GM23338 (cell line): ENCODE data around the gene FOXO3. TPM values are rescaled to one million over a fixed set of nuclear protein-coding genes. Genes with fewer than 3 reads are reported as not detected.

Experiments
- ATAC-seq: fragments of 200-7000 bp; cut with Tn5 transposase; 3 replicates; pipeline ENCODE4 v1.9.1; 2020
- DNase-seq: peaks from one replicate; pipeline ENCODE4 v3.0.0-alpha.2; 2015; ENCODE audit warnings: low spot score
- H2AFZ ChIP-seq: fragments of 200-600 bp; sonication (generic); 2 replicates; pipeline ENCODE4 v1.8.0; 2016; ENCODE audit warnings: antibody characterized with exemption, mild to moderate bottlenecking, moderate library complexity
- H3F3A ChIP-seq: fragments of 200-600 bp; sonication (generic); replicated peaks from 2 replicates; pipeline ENCODE4 v1.8.0; 2017; ENCODE audit warnings: antibody characterized with exemption, mixed run types, low read depth
- H3K27ac ChIP-seq: fragments of 200-600 bp; sonication (generic); 2 replicates; pipeline ENCODE4 v1.6.1; 2016; ENCODE audit warnings: low read depth
- H3K27me3 ChIP-seq: fragments of 200-600 bp; sonication (generic); 2 replicates; pipeline ENCODE4 v1.8.0; 2016; ENCODE audit warnings: mild to moderate bottlenecking, mixed run types, moderate library complexity; ENCODE audit not compliant: insufficient read depth
- H3K36me3 ChIP-seq: fragments of 200-600 bp; sonication (generic); 2 replicates; pipeline ENCODE4 v1.8.0; 2016; ENCODE audit warnings: mild to moderate bottlenecking; ENCODE audit not compliant: insufficient read depth
- H3K4me1 ChIP-seq: fragments of 200-600 bp; sonication (generic); 2 replicates; pipeline ENCODE4 v1.8.0; 2016; ENCODE audit warnings: mild to moderate bottlenecking, moderate library complexity; ENCODE audit not compliant: insufficient read depth
- H3K4me2 ChIP-seq: fragments of 200-600 bp; sonication (generic); 2 replicates; pipeline ENCODE4 v1.7.1; 2017; ENCODE audit warnings: mixed run types
- H3K4me3 ChIP-seq: fragments of 200-600 bp; sonication (generic); 2 replicates; pipeline ENCODE4 v1.6.1; 2016; ENCODE audit warnings: mixed run types
- H3K79me2 ChIP-seq: fragments of 200-600 bp; sonication (generic); replicated peaks from 2 replicates; pipeline ENCODE4 v1.8.0; 2017; ENCODE audit warnings: mild to moderate bottlenecking; ENCODE audit not compliant: insufficient read depth
- H3K9me2 ChIP-seq: fragments of 200-600 bp; sonication (generic); 2 replicates; pipeline ENCODE4 v1.8.0; 2017; ENCODE audit not compliant: insufficient read depth
- H4K20me1 ChIP-seq: fragments of 200-600 bp; sonication (generic); replicated peaks from 2 replicates; pipeline ENCODE4 v1.8.0; 2017; ENCODE audit warnings: mild to moderate bottlenecking; ENCODE audit not compliant: insufficient read depth
- H3K27ac Mint-ChIP-seq: 2 replicates; pipeline ENCODE4 v1.8.0; 2020; ENCODE audit warnings: inconsistent platforms, mild to moderate bottlenecking, moderate library complexity, mixed read lengths
- H3K27me3 Mint-ChIP-seq: 3 replicates; pipeline ENCODE4 v1.8.0; 2022; ENCODE audit warnings: low read depth, mild to moderate bottlenecking, moderate library complexity, mixed read lengths, inconsistent platforms; ENCODE audit not compliant: insufficient read depth, poor library complexity
- H3K36me3 Mint-ChIP-seq: 3 replicates; pipeline ENCODE4 v1.8.0; 2021; ENCODE audit warnings: low read depth, mild to moderate bottlenecking, inconsistent platforms, moderate library complexity, mixed read lengths
- H3K4me1 Mint-ChIP-seq: 3 replicates; pipeline ENCODE4 v1.8.0; 2020; ENCODE audit warnings: mild to moderate bottlenecking, inconsistent platforms, mixed read lengths
- H3K4me3 Mint-ChIP-seq: 3 replicates; pipeline ENCODE4 v1.8.0; 2021; ENCODE audit warnings: moderate library complexity, mild to moderate bottlenecking, inconsistent platforms, mixed read lengths
- H3K9me3 Mint-ChIP-seq: 3 replicates; pipeline ENCODE4 v1.8.0; 2020; ENCODE audit warnings: moderate library complexity, mild to moderate bottlenecking, inconsistent platforms, mixed read lengths
- CREB1 ChIP-seq: fragments of 250-450 bp; sonication (Bioruptor Pico); IDR thresholded peaks from 2 replicates; pipeline ENCODE4 v1.5.0; 2020; ENCODE audit warnings: low read depth, mild to moderate bottlenecking, moderate library complexity
- EZH2 ChIP-seq: fragments of 200-600 bp; sonication (generic); IDR thresholded peaks from one replicate; pipeline ENCODE4 v1.8.0; 2017; ENCODE audit warnings: antibody characterized with exemption, mild to moderate bottlenecking, low read depth; ENCODE audit not compliant: unreplicated experiment
- EZH2phosphoT487 ChIP-seq: fragments of 200-600 bp; sonication (generic); IDR thresholded peaks from one replicate; pipeline ENCODE4 v1.8.1; 2018; ENCODE audit warnings: antibody characterized with exemption; ENCODE audit not compliant: unreplicated experiment
- JUNB ChIP-seq: IDR thresholded peaks from one replicate; pipeline ENCODE4 v1.6.1; 2016; ENCODE audit warnings: antibody characterized with exemption; ENCODE audit not compliant: unreplicated experiment
- NANOG ChIP-seq: IDR thresholded peaks from 2 replicates; pipeline ENCODE4 v1.6.1; 2016; ENCODE audit warnings: antibody characterized with exemption, borderline replicate concordance
- POLR2AphosphoS5 ChIP-seq: IDR thresholded peaks from 2 replicates; pipeline ENCODE4 v1.6.1; 2016; ENCODE audit warnings: antibody characterized with exemption, low read depth
- STAT1 ChIP-seq: IDR thresholded peaks from one replicate; pipeline ENCODE4 v1.6.1; 2016; ENCODE audit warnings: antibody characterized with exemption; ENCODE audit not compliant: unreplicated experiment
- ZNF114 ChIP-seq: fragments of 250-450 bp; sonication (Bioruptor Pico); IDR thresholded peaks from 2 replicates; pipeline ENCODE4 v1.5.0; 2020; ENCODE audit warnings: mild to moderate bottlenecking, moderate library complexity
- ZNF331 ChIP-seq: fragments of 250-450 bp; sonication (Bioruptor Pico); IDR thresholded peaks from 2 replicates; pipeline ENCODE4 v1.5.0; 2020; ENCODE audit warnings: low read depth, mild to moderate bottlenecking, moderate library complexity
- polyA plus RNA-seq: library from polyadenylated mRNA; unstranded; fragments of >200 nt; fragmentation: Nextera tagmentation; extraction: Ambion mirVana; gene quantifications from 2 replicates; pipeline ENCODE4 v1.2.1, GENCODE V29; 2016
- total RNA-seq: library from RNA; depleted of rRNA; stranded (reverse); fragments of >200 nt; shearing (Covaris generic); gene quantifications from 2 replicates; pipeline ENCODE4 v1.2.3, GENCODE V29; 2014
- TF ChIP-seq, protein P1 (sequence below), 2 experiments: fragments of 200-600 bp in 1 of 2; sonication (generic) in 1 of 2; conservative IDR thresholded peaks; 2 replicates each; pipeline versions ENCODE4 v1.5.1 to v1.6.1; 2016 to 2017; ENCODE audit warnings: antibody characterized with exemption in 2 of 2, low read depth in 2 of 2, mild to moderate bottlenecking in 2 of 2, moderate library complexity in 1 of 2
- TF ChIP-seq, protein P2 (sequence below): fragments of 250-450 bp; sonication (Bioruptor Pico); IDR thresholded peaks from 2 replicates; pipeline ENCODE4 v1.5.0; 2020; ENCODE audit warnings: mild to moderate bottlenecking, moderate library complexity
- TF ChIP-seq, protein P3 (sequence below): IDR thresholded peaks from 2 replicates; pipeline ENCODE4 v1.6.1; 2016; ENCODE audit warnings: antibody characterized with exemption

Gene FOXO3
- total and polyA plus RNA-seq, 2 experiments from 2014 or later, result 9.8 to 20.2 TPM

DNA sequence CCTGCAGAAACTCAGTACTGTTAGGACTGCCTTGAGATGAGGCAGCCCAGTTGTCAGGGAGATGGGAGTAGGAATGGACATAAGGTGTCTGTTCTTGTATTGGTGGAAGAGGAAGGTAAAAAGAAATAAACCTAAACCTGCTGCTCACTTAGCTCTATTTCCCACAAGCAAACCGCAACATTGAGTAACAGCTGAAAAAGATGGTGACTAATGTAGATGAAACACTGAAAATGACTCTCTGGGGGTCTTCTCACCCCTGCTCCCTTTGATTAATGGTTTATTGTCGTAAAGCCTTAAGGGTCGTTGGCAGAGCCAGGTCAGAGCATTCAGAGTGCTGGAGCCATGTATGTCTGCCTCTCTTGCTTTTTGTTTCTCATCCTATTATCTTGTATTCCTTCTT is 87.5 kb downstream of the FOXO3 start:
- Histone ChIP-seq H3K4me2 (no peak overlapping the region), H3K79me2 (peaks cover 23% of the 10 kb centered on the region), H3F3A (no peaks in the 10 kb centered on the region), H3K4me1 (peaks cover 19% of the 10 kb centered on the region), H3K27ac (no peak overlapping the region), H3K36me3 (no peaks in the 10 kb centered on the region), H2AFZ (no peak overlapping the region), H4K20me1 (no peaks in the 10 kb centered on the region; the same call in 1 of the 2 replicates), H3K9me2 (no peaks in the 10 kb centered on the region), H3K4me3 (no peak overlapping the region), H3K27me3 (no peaks in the 10 kb centered on the region)
- H3K4me1 Mint-ChIP-seq, result peaks cover 40% of the 10 kb centered on the region
- ATAC-seq (no peak), DNase-seq (no peak)
- no peak overlapping the region for H3K27ac Mint-ChIP-seq
- no peaks in the 10 kb centered on the region for H3K36me3 Mint-ChIP-seq
- no peak overlapping the region for H3K4me3 Mint-ChIP-seq
- H3K9me3 Mint-ChIP-seq, result no peaks in the 10 kb centered on the region
- H3K27me3 Mint-ChIP-seq, result peaks cover 5% of the 10 kb centered on the region
- TF ChIP-seq JUNB (no peak), NANOG (no peak), ZNF114 (CRISPR knock-in tag) (no peak), CREB1 (CRISPR knock-in tag) (no peak)

DNA sequence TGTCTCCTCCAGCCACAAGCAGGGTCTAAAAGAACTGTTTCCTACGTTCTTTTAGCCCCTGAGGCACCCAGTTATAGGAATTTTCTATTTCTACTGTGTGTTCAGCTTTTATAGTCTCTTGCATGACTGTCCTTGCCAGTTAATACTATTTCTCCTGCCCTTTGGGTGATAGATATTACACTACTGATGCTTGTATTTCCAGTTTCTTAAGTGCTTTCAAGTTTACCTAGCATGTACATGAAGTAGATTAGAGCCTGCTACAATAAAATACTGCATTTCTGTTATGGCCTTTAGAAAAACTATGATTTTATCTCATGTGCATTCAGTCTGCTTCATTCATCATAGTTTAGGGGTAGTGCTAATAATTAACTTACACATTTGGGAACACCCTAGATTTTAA is 89.6 kb downstream of the FOXO3 start:
- no peaks in the 10 kb centered on the region for H3K36me3 ChIP-seq
- peaks cover 51% of the 10 kb centered on the region for H3K4me1 Mint-ChIP-seq
- no peak overlapping the region for H3K4me2 ChIP-seq
- no peak overlapping the region for H3K4me3 Mint-ChIP-seq
- no peak overlapping the region; the same call in 1 of the 2 replicates for H3K27ac ChIP-seq
- H3K36me3 Mint-ChIP-seq, result no peaks in the 10 kb centered on the region
- H3K9me2 ChIP-seq, result no peaks in the 10 kb centered on the region
- H2AFZ ChIP-seq, result no peak overlapping the region
- ATAC-seq (no peak), DNase-seq (no peak)
- H3K9me3 Mint-ChIP-seq, result no peaks in the 10 kb centered on the region
- H3F3A ChIP-seq, result no peaks in the 10 kb centered on the region
- no peaks in the 10 kb centered on the region for H3K27me3 ChIP-seq
- H3K79me2 ChIP-seq, result peaks cover 23% of the 10 kb centered on the region
- H3K27ac Mint-ChIP-seq, result no peak overlapping the region
- H3K4me1 ChIP-seq, result peaks cover 30% of the 10 kb centered on the region
- no peaks in the 10 kb centered on the region; the same call in 1 of the 2 replicates for H4K20me1 ChIP-seq
- no peak overlapping the region for H3K4me3 ChIP-seq
- H3K27me3 Mint-ChIP-seq, result peaks cover 5% of the 10 kb centered on the region
- TF ChIP-seq EZH2phosphoT487 (no peak), CREB1 (CRISPR knock-in tag) (no peak), EZH2 (no peak), STAT1 (no peak), POLR2AphosphoS5 (no peak), ZNF114 (CRISPR knock-in tag) (no peak), JUNB (no peak), ZNF331 (CRISPR knock-in tag) (no peak), NANOG (no peak)
- TF ChIP-seq, protein P1, sequence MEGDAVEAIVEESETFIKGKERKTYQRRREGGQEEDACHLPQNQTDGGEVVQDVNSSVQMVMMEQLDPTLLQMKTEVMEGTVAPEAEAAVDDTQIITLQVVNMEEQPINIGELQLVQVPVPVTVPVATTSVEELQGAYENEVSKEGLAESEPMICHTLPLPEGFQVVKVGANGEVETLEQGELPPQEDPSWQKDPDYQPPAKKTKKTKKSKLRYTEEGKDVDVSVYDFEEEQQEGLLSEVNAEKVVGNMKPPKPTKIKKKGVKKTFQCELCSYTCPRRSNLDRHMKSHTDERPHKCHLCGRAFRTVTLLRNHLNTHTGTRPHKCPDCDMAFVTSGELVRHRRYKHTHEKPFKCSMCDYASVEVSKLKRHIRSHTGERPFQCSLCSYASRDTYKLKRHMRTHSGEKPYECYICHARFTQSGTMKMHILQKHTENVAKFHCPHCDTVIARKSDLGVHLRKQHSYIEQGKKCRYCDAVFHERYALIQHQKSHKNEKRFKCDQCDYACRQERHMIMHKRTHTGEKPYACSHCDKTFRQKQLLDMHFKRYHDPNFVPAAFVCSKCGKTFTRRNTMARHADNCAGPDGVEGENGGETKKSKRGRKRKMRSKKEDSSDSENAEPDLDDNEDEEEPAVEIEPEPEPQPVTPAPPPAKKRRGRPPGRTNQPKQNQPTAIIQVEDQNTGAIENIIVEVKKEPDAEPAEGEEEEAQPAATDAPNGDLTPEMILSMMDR (conservative IDR thresholded peaks at IDR 0.05; ENCODE audit: low read depth in 2 of 2), result no peak
- TF ChIP-seq, protein P2, sequence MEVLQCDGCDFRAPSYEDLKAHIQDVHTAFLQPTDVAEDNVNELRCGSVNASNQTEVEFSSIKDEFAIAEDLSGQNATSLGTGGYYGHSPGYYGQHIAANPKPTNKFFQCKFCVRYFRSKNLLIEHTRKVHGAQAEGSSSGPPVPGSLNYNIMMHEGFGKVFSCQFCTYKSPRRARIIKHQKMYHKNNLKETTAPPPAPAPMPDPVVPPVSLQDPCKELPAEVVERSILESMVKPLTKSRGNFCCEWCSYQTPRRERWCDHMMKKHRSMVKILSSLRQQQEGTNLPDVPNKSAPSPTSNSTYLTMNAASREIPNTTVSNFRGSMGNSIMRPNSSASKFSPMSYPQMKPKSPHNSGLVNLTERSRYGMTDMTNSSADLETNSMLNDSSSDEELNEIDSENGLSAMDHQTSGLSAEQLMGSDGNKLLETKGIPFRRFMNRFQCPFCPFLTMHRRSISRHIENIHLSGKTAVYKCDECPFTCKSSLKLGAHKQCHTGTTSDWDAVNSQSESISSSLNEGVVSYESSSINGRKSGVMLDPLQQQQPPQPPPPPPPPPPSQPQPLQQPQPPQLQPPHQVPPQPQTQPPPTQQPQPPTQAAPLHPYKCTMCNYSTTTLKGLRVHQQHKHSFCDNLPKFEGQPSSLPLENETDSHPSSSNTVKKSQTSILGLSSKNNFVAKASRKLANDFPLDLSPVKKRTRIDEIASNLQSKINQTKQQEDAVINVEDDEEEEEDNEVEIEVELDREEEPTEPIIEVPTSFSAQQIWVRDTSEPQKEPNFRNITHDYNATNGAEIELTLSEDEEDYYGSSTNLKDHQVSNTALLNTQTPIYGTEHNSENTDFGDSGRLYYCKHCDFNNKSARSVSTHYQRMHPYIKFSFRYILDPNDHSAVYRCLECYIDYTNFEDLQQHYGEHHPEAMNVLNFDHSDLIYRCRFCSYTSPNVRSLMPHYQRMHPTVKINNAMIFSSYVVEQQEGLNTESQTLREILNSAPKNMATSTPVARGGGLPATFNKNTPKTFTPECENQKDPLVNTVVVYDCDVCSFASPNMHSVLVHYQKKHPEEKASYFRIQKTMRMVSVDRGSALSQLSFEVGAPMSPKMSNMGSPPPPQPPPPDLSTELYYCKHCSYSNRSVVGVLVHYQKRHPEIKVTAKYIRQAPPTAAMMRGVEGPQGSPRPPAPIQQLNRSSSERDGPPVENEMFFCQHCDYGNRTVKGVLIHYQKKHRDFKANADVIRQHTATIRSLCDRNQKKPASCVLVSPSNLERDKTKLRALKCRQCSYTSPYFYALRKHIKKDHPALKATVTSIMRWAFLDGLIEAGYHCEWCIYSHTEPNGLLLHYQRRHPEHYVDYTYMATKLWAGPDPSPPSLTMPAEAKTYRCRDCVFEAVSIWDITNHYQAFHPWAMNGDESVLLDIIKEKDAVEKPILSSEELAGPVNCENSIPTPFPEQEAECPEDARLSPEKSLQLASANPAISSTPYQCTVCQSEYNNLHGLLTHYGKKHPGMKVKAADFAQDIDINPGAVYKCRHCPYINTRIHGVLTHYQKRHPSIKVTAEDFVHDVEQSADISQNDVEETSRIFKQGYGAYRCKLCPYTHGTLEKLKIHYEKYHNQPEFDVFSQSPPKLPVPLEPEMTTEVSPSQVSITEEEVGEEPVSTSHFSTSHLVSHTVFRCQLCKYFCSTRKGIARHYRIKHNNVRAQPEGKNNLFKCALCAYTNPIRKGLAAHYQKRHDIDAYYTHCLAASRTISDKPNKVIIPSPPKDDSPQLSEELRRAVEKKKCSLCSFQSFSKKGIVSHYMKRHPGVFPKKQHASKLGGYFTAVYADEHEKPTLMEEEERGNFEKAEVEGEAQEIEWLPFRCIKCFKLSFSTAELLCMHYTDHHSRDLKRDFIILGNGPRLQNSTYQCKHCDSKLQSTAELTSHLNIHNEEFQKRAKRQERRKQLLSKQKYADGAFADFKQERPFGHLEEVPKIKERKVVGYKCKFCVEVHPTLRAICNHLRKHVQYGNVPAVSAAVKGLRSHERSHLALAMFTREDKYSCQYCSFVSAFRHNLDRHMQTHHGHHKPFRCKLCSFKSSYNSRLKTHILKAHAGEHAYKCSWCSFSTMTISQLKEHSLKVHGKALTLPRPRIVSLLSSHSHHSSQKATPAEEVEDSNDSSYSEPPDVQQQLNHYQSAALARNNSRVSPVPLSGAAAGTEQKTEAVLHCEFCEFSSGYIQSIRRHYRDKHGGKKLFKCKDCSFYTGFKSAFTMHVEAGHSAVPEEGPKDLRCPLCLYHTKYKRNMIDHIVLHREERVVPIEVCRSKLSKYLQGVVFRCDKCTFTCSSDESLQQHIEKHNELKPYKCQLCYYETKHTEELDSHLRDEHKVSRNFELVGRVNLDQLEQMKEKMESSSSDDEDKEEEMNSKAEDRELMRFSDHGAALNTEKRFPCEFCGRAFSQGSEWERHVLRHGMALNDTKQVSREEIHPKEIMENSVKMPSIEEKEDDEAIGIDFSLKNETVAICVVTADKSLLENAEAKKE, result no peak
- TF ChIP-seq, protein P3, sequence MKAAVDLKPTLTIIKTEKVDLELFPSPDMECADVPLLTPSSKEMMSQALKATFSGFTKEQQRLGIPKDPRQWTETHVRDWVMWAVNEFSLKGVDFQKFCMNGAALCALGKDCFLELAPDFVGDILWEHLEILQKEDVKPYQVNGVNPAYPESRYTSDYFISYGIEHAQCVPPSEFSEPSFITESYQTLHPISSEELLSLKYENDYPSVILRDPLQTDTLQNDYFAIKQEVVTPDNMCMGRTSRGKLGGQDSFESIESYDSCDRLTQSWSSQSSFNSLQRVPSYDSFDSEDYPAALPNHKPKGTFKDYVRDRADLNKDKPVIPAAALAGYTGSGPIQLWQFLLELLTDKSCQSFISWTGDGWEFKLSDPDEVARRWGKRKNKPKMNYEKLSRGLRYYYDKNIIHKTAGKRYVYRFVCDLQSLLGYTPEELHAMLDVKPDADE, result no peak
